KMS-11 (cell line): ENCODE data around the gene ALG14.

ENCODE experiments used
- H2AFZ ChIP-seq: fragments of 200-600 bp; sonication (generic); 2 replicates; pipeline ENCODE4 v1.6.1; 2016; ENCODE audit warnings: antibody characterized with exemption, mixed run types, low read depth
- H3K27ac ChIP-seq: fragments of 200-600 bp; sonication (generic); 2 replicates; pipeline ENCODE4 v1.6.1; 2016; ENCODE audit warnings: mild to moderate bottlenecking, mixed run types
- H3K27me3 ChIP-seq: fragments of 200-600 bp; sonication (generic); 2 replicates; pipeline ENCODE4 v1.6.1; 2017; ENCODE audit warnings: mild to moderate bottlenecking, low read depth, mixed run types, moderate library complexity; ENCODE audit not compliant: insufficient read depth
- H3K36me3 ChIP-seq: fragments of 200-600 bp; sonication (generic); 2 replicates; pipeline ENCODE4 v1.6.1; 2017; ENCODE audit warnings: mild to moderate bottlenecking, mixed run types; ENCODE audit not compliant: insufficient read depth
- H3K4me1 ChIP-seq: fragments of 200-600 bp; sonication (generic); 2 replicates; pipeline ENCODE4 v1.6.1; 2016; ENCODE audit warnings: mild to moderate bottlenecking, low read depth, mixed run types; ENCODE audit not compliant: poor library complexity, severe bottlenecking
- H3K4me2 ChIP-seq: fragments of 200-600 bp; sonication (generic); 2 replicates; pipeline ENCODE4 v1.7.0; 2016; ENCODE audit warnings: mild to moderate bottlenecking, mixed run types
- H3K4me3 ChIP-seq: fragments of 200-600 bp; sonication (generic); IDR thresholded peaks from 2 replicates; pipeline ENCODE4 v1.6.1; 2017; ENCODE audit warnings: low read depth, low read length, mixed read lengths; ENCODE audit not compliant: insufficient read depth
- H3K79me2 ChIP-seq: fragments of 200-600 bp; sonication (generic); 2 replicates; pipeline ENCODE4 v1.6.1; 2016; ENCODE audit warnings: low read depth, mixed run types; ENCODE audit not compliant: insufficient read depth
- H3K9ac ChIP-seq: fragments of 200-600 bp; sonication (generic); 2 replicates; pipeline ENCODE4 v1.6.1; 2016; ENCODE audit warnings: mild to moderate bottlenecking, mixed run types
- H4K20me1 ChIP-seq: fragments of 200-600 bp; sonication (generic); 2 replicates; pipeline ENCODE4 v1.6.1; 2016; ENCODE audit warnings: mild to moderate bottlenecking, mixed run types; ENCODE audit not compliant: insufficient read depth
- CTCF ChIP-seq: fragments of 200-600 bp; sonication (generic); conservative IDR thresholded peaks from 2 replicates; pipeline ENCODE4 v1.6.1; 2017; ENCODE audit warnings: low read depth, mild to moderate bottlenecking, antibody characterized with exemption, low read length, moderate library complexity, mixed read lengths

Gene ALG14

GRCh38 chr1:94993931-94994645 is 78.7 kb downstream of the ALG14 start:
- Histone ChIP-seq H3K4me3 (no peak overlapping the region), H4K20me1 (no peaks in the 10 kb centered on the region), H3K9ac (no peak overlapping the region), H3K4me2 (no peak overlapping the region), H3K27me3 (no peaks in the 10 kb centered on the region), H3K4me1 (no peaks in the 10 kb centered on the region), H2AFZ (no peak overlapping the region), H3K79me2 (no peaks in the 10 kb centered on the region), H3K27ac (no peak overlapping the region), H3K36me3 (no peaks in the 10 kb centered on the region)
- no peak for TF ChIP-seq CTCF

GRCh38 chr1:94992863-94993563 is 79.7 kb downstream of the ALG14 start:
- Histone ChIP-seq H3K4me3 (no peak overlapping the region), H2AFZ (no peak overlapping the region), H3K4me1 (no peaks in the 10 kb centered on the region), H3K9ac (no peak overlapping the region), H3K79me2 (no peaks in the 10 kb centered on the region), H3K4me2 (no peak overlapping the region), H4K20me1 (no peaks in the 10 kb centered on the region), H3K36me3 (no peaks in the 10 kb centered on the region), H3K27ac (no peak overlapping the region), H3K27me3 (no peaks in the 10 kb centered on the region)
- TF ChIP-seq CTCF = no peak

GRCh38 chr1:94992161-94992560 is 80.6 kb downstream of the ALG14 start:
- H3K27me3 ChIP-seq = no peaks in the 10 kb centered on the region
- no peak for TF ChIP-seq CTCF
- no peaks in the 10 kb centered on the region for H4K20me1 ChIP-seq
- no peaks in the 10 kb centered on the region for H3K79me2 ChIP-seq
- no peaks in the 10 kb centered on the region for H3K4me1 ChIP-seq
- no peak overlapping the region for H3K9ac ChIP-seq
- H3K4me2 ChIP-seq = no peak overlapping the region
- H3K27ac ChIP-seq = no peak overlapping the region
- H3K4me3 ChIP-seq = no peak overlapping the region
- no peaks in the 10 kb centered on the region for H3K36me3 ChIP-seq
- no peak overlapping the region for H2AFZ ChIP-seq

- Histone ChIP-seq H3K4me1 (no peaks in the 10 kb centered on the region), H3K9ac (no peak overlapping the region), H2AFZ (no peak overlapping the region), H3K4me2 (no peak overlapping the region), H3K27me3 (no peaks in the 10 kb centered on the region), H4K20me1 (no peaks in the 10 kb centered on the region), H3K36me3 (no peaks in the 10 kb centered on the region), H3K79me2 (no peaks in the 10 kb centered on the region), H3K4me3 (no peak overlapping the region), H3K27ac (no peak overlapping the region)
- TF ChIP-seq CTCF = no peak
Measured at GRCh38 chr1:94989911-94990473, 82.8 kb downstream of the ALG14 start.
